HCT116 (cell line): ENCODE data around the gene NEK11. TPM values are rescaled to one million over a fixed set of nuclear protein-coding genes. Genes with fewer than 3 reads are reported as not detected.

Source experiments
- ATAC-seq: fragments of 200-7000 bp; cut with Tn5 transposase; 2 replicates; pipeline ENCODE4 v1.9.1; 2020; ENCODE audit warnings: mild to moderate bottlenecking, moderate library complexity
- BruUV-seq: library from RNA; stranded (reverse); fragments of 400-500 nt; replicated peaks from 2 replicates; lab custom pipeline; 2021; lab: Mats Ljungman, UMichigan
- CTCF ChIA-PET: fragments of 300-600 bp; sonication (Branson Sonifier 250); formaldehyde crosslinking; loops from one replicate; lab custom pipeline; 2021; ENCODE audit warnings: antibody characterized with exemption; lab: Charles Lee
- POLR2A ChIA-PET: fragments of 300-600, 350-600 bp; sonication (Branson Sonifier 250); formaldehyde crosslinking; loops from one replicate; lab custom pipeline; 2021; ENCODE audit warnings: antibody characterized with exemption; lab: Charles Lee
- RAD21 ChIA-PET, 2 experiments: fragments of 300-600 bp; sonication (Branson Sonifier 250); formaldehyde crosslinking; loops; one replicate each; lab custom pipeline; 2023; ENCODE audit warnings: low total read pairs in 2 of 2; ENCODE audit not compliant: uncharacterized antibody in 2 of 2, unreplicated experiment in 2 of 2, low non-redundant PET in 1 of 2; lab: Charles Lee
- DNase-seq: peaks from one replicate; pipeline ENCODE4 v3.0.0-alpha.2; 2010; ENCODE audit warnings: low read depth, low spot score
- H2AFZ ChIP-seq: fragments of 200-600 bp; shearing (Covaris generic), sonication (generic); 2 replicates; pipeline ENCODE4 v1.6.1; 2017; ENCODE audit warnings: low read depth, mixed run types, mixed read lengths, antibody characterized with exemption, low read length; ENCODE audit not compliant: poor library complexity, severe bottlenecking
- H3K27ac ChIP-seq: 2 replicates; pipeline ENCODE4 v1.5.1; 2012; ENCODE audit warnings: low read depth, low read length
- H3K27me3 ChIP-seq: fragments of 200-600 bp; sonication (generic); 2 replicates; pipeline ENCODE4 v1.6.1; 2016; ENCODE audit warnings: mixed run types, low read length, mixed read lengths; ENCODE audit not compliant: insufficient read depth
- H3K36me3 ChIP-seq, 2 experiments: fragments of 200-500 bp in 1 of 2; fragments of 200-600 bp in 1 of 2; sonication (Bioruptor generic) in 1 of 2; sonication (generic) in 1 of 2; 2 replicates each; pipeline versions ENCODE4 v1.5.1 to v1.6.1; 2014 to 2016; ENCODE audit warnings: low read length in 2 of 2, inconsistent platforms in 1 of 2, mixed read lengths in 1 of 2, mixed run types in 1 of 2; ENCODE audit not compliant: insufficient read depth in 2 of 2, control insufficient read depth in 1 of 2
- H3K4me1 ChIP-seq, 2 experiments: fragments of 200-600 bp in 1 of 2; sonication (generic) in 1 of 2; 2 replicates each; pipeline versions ENCODE4 v1.5.1 to v1.6.1; 2012 to 2017; ENCODE audit warnings: low read length in 2 of 2, inconsistent platforms in 1 of 2, mild to moderate bottlenecking in 1 of 2, mixed read lengths in 1 of 2, mixed run types in 1 of 2, moderate library complexity in 1 of 2; ENCODE audit not compliant: insufficient read depth in 2 of 2, control insufficient read depth in 1 of 2
- H3K4me2 ChIP-seq: fragments of 200-600 bp; sonication (generic); 2 replicates; pipeline ENCODE4 v1.6.1; 2017; ENCODE audit warnings: mixed run types, low read length, mixed read lengths
- H3K4me3 ChIP-seq, 2 experiments: fragments of 200-600 bp in 1 of 2; sonication (generic) in 1 of 2; replicated peaks in 1 of 2; 2 replicates each; pipeline ENCODE4 v1.5.1; 2011 to 2016; ENCODE audit warnings: low read length in 2 of 2, control low read depth in 1 of 2, low read depth in 1 of 2, mild to moderate bottlenecking in 1 of 2, mixed read lengths in 1 of 2, mixed run types in 1 of 2
- H3K79me2 ChIP-seq: fragments of 200-600 bp; sonication (generic); 2 replicates; pipeline ENCODE4 v1.6.1; 2017; ENCODE audit warnings: mild to moderate bottlenecking, mixed run types, low read length, moderate library complexity, mixed read lengths; ENCODE audit not compliant: insufficient read depth
- H3K9ac ChIP-seq: fragments of 200-600 bp; sonication (generic); 2 replicates; pipeline ENCODE4 v1.6.1; 2016; ENCODE audit warnings: low read length, mixed read lengths
- H3K9me2 ChIP-seq: fragments of 200-600 bp; sonication (generic), shearing (Covaris generic); 2 replicates; pipeline ENCODE4 v1.6.1; 2017; ENCODE audit warnings: mixed run types, mild to moderate bottlenecking, moderate library complexity; ENCODE audit not compliant: insufficient read depth
- H3K9me3 ChIP-seq, 2 experiments: fragments of 200-500 bp in 1 of 2; fragments of 200-600 bp in 1 of 2; sonication (Bioruptor generic) in 1 of 2; sonication (generic) in 1 of 2; 2 replicates each; pipeline ENCODE4 v1.6.1; 2014 to 2017; ENCODE audit warnings: low read length in 2 of 2, mixed read lengths in 2 of 2, inconsistent platforms in 1 of 2, low read depth in 1 of 2, mild to moderate bottlenecking in 1 of 2, mixed run types in 1 of 2, moderate library complexity in 1 of 2; ENCODE audit not compliant: control insufficient read depth in 1 of 2, insufficient read depth in 1 of 2
- H4K20me1 ChIP-seq: fragments of 200-600 bp; sonication (generic), shearing (Covaris generic); 2 replicates; pipeline ENCODE4 v1.6.1; 2017; ENCODE audit warnings: mixed run types, mild to moderate bottlenecking, moderate library complexity; ENCODE audit not compliant: insufficient read depth
- ATF3 ChIP-seq: IDR thresholded peaks from 2 replicates; pipeline ENCODE4 v1.6.1; 2012
- CBX3 ChIP-seq: IDR thresholded peaks from 2 replicates; pipeline ENCODE4 v1.6.1; 2012; ENCODE audit warnings: low read depth
- CEBPB ChIP-seq: IDR thresholded peaks from 2 replicates; pipeline ENCODE4 v1.6.1; 2012; ENCODE audit warnings: low read depth
- EGR1 ChIP-seq: IDR thresholded peaks from 2 replicates; pipeline ENCODE4 v1.6.1; 2012; ENCODE audit warnings: low read depth
- ELF1 ChIP-seq: IDR thresholded peaks from 2 replicates; pipeline ENCODE4 v1.6.1; 2012; ENCODE audit warnings: low read depth, borderline replicate concordance
- EZH2 ChIP-seq: fragments of 200-600 bp; sonication (generic); IDR thresholded peaks from 2 replicates; pipeline ENCODE4 v1.6.1; 2017; ENCODE audit warnings: antibody characterized with exemption, mixed run types
- EZH2phosphoT487 ChIP-seq: fragments of 200-600 bp; IDR thresholded peaks from 2 replicates; pipeline ENCODE4 v1.6.1; 2018; ENCODE audit warnings: antibody characterized with exemption, borderline replicate concordance
- FOSL1 ChIP-seq: IDR thresholded peaks from 2 replicates; pipeline ENCODE4 v1.6.1; 2012; ENCODE audit warnings: low read depth
- JUND ChIP-seq: IDR thresholded peaks from 2 replicates; pipeline ENCODE4 v1.6.1; 2012
- POLR2A ChIP-seq: IDR thresholded peaks from 2 replicates; pipeline ENCODE4 v1.7.0; 2011; ENCODE audit warnings: borderline replicate concordance; ENCODE audit not compliant: insufficient read depth, insufficient read length; ENCODE audit errors: extremely low read depth
- POLR2AphosphoS5 ChIP-seq: IDR thresholded peaks from 2 replicates; pipeline ENCODE4 v1.6.1; 2011; ENCODE audit warnings: mild to moderate bottlenecking, low read depth, low read length, moderate library complexity
- RAD21 ChIP-seq: IDR thresholded peaks from 2 replicates; pipeline ENCODE4 v1.6.1; 2012; ENCODE audit warnings: low read depth, mild to moderate bottlenecking
- SIN3A ChIP-seq: IDR thresholded peaks from 2 replicates; pipeline ENCODE4 v1.6.1; 2012; ENCODE audit warnings: low read depth
- SP1 ChIP-seq: IDR thresholded peaks from 2 replicates; pipeline ENCODE4 v1.6.1; 2012; ENCODE audit warnings: low read depth
- SRF ChIP-seq: IDR thresholded peaks from 2 replicates; pipeline ENCODE4 v1.6.1; 2012; ENCODE audit warnings: low read depth
- TCF7L2 ChIP-seq: IDR thresholded peaks from 2 replicates; pipeline ENCODE4 v1.7.0; 2011; ENCODE audit warnings: borderline replicate concordance, inconsistent platforms; ENCODE audit not compliant: insufficient read depth, insufficient read length; ENCODE audit errors: extremely low read depth
- YY1 ChIP-seq: IDR thresholded peaks from 2 replicates; pipeline ENCODE4 v1.6.1; 2011; ENCODE audit warnings: low read length, low read depth, moderate library complexity, mild to moderate bottlenecking; ENCODE audit not compliant: insufficient replicate concordance; ENCODE audit errors: extremely low read depth
- ZFX ChIP-seq: fragments of 450-650 bp; IDR thresholded peaks from 2 replicates; pipeline ENCODE4 v1.6.1; 2017
- ZNF274 ChIP-seq: fragments of 200-500 bp; sonication (Bioruptor generic); IDR thresholded peaks from 2 replicates; pipeline ENCODE4 v1.6.1; 2014; ENCODE audit warnings: mild to moderate bottlenecking, low read depth, low read length, inconsistent platforms
- intact Hi-C: fragments of 100-400 bp; cut with micrococcal nuclease; formaldehyde crosslinking; loops from 2 replicates; pipeline ENCODE4 v1.10.0; 2022
- total RNA-seq: library from RNA; stranded (reverse); gene quantifications from one replicate; pipeline ENCODE4 v1.2.1, GENCODE V29; 2021; ENCODE audit not compliant: unreplicated experiment
- TF ChIP-seq, protein P1 (sequence below): IDR thresholded peaks from 2 replicates; pipeline ENCODE4 v1.6.1; 2012

Gene NEK11
- total RNA-seq, 1 experiment from 2014 or later, result 3.1 TPM

DNA sequence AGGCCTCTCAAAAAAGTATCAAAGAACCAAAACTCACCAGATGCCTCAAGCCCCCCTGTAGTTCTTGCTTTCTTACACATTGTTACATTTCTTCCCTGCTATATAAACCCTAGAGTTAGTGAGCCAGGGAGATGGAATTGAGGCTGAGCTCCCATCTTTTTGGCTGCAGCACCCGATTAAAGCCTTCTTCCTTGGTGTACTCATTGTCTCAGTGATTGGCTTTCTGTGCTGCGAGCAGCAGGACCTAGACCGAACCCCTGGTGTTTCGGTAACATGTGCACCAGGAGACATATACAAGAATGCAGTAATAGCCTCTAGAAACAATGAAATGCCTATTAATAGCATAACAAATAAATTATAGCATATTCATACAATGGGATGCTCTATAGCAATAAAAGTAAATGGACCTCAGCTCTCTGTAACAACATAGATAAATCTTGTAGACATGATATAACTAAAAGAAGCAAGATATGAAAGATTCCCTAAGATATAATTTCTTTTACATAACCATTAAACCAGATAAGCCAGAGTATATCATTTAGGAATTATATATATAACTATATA, 174.0 kb downstream of the NEK11 start:
- H3K27ac ChIP-seq, result no peak overlapping the region
- BruUV-seq, result no TSS peak
- H3K9me3 ChIP-seq, result peaks cover 0 to 8% of the 10 kb centered on the region in 2 experiments; a peak in 2 of 4 replicates
- RAD21 ChIA-PET, result no interaction called here
- no peak overlapping the region for H3K9ac ChIP-seq
- no peak overlapping the region for H3K4me3 ChIP-seq
- intact Hi-C loops, result no loop called here
- no peak overlapping the region for H2AFZ ChIP-seq
- H3K4me1 ChIP-seq, result 0 out of 4 replicates have a peak, but pooled peaks cover 0 to 4% of the 10 kb centered on the region in 2 experiments
- POLR2A ChIA-PET, result no interaction called here
- CTCF ChIA-PET, result no interaction called here
- H3K27me3 ChIP-seq, result no peaks in the 10 kb centered on the region
- no peaks in the 10 kb centered on the region for H3K9me2 ChIP-seq
- TF ChIP-seq SIN3A (no peak), ZNF274 (no peak), POLR2A (no peak), YY1 (no peak), RAD21 (no peak), POLR2AphosphoS5 (no peak), SP1 (no peak), JUND (no peak), ZFX (no peak), FOSL1 (no peak), ELF1 (no peak), SRF (no peak), EZH2 (no peak), ATF3 (no peak), TCF7L2 (no peak), CBX3 (no peak), CEBPB (no peak), EZH2phosphoT487 (no peak), EGR1 (no peak)
- TF ChIP-seq, protein P1, sequence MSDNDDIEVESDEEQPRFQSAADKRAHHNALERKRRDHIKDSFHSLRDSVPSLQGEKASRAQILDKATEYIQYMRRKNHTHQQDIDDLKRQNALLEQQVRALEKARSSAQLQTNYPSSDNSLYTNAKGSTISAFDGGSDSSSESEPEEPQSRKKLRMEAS, result no peak
- H3K79me2 ChIP-seq, result no peaks in the 10 kb centered on the region
- no peak for ATAC-seq
- H4K20me1 ChIP-seq, result no peaks in the 10 kb centered on the region
- no peaks in the 10 kb centered on the region for H3K36me3 ChIP-seq
- no peak for DNase-seq
- no peak overlapping the region for H3K4me2 ChIP-seq
